Transverse colon (tissue), 3 donors: ENCODE measurements around the gene APOA1.

Source experiments
- CTCF ChIP-seq, 5 experiments: fragments of 200-600 bp in 3 of 5; fragments of 450-650 bp in 2 of 5; sonication (generic) in 3 of 5; IDR thresholded peaks; 1 replicate in 2 of 5; 2 replicates in 3 of 5; pipeline ENCODE4 v1.5.1; 2016 to 2017; ENCODE audit warnings: antibody characterized with exemption in 5 of 5, inconsistent platforms in 3 of 5, mild to moderate bottlenecking in 2 of 5, moderate library complexity in 1 of 5
- EP300 ChIP-seq: sonication (generic); formaldehyde crosslinking; IDR thresholded peaks from one replicate; pipeline ENCODE4 v1.6.1; 2017; ENCODE audit warnings: antibody characterized with exemption, low read depth
- POLR2A ChIP-seq: fragments of 450-650 bp; IDR thresholded peaks from one replicate; pipeline ENCODE4 v1.6.1; 2016; ENCODE audit warnings: antibody characterized with exemption, mild to moderate bottlenecking, moderate library complexity

GRCh38 chr11:116835791-116836631 lies 1.4 kb downstream of the APOA1 start:
- TF ChIP-seq POLR2A: no peak
- peak; percentile 46 to 70 (median 55) for TF ChIP-seq CTCF (IDR thresholded peaks at IDR 0.05)
- no peak for TF ChIP-seq EP300
